Measurements from ENCODE around the gene PCCA. TPM values are rescaled to one million over a fixed set of nuclear protein-coding genes. Genes with fewer than 3 reads are reported as not detected.

PCCA gene
- total RNA-seq, 1 donor from 2014 or later: 33.3 TPM

GRCh38 chr13:100473501-100474044 lies 384.7 kb downstream of the PCCA start:
- H3K27me3 Mint-ChIP-seq (ENCODE audit: unreplicated experiment): no peaks in the 10 kb centered on the region
- no peak for DNase-seq (ENCODE audit: low spot score)
- no peaks in the 10 kb centered on the region for H3K9me3 Mint-ChIP-seq (ENCODE audit: unreplicated experiment)
- H3K27ac Mint-ChIP-seq (ENCODE audit: unreplicated experiment): no peak overlapping the region
- no peaks in the 10 kb centered on the region for H3K4me1 Mint-ChIP-seq (ENCODE audit: unreplicated experiment)
- no peak overlapping the region for H3K4me3 Mint-ChIP-seq (ENCODE audit: unreplicated experiment)
- TF ChIP-seq, protein P1, sequence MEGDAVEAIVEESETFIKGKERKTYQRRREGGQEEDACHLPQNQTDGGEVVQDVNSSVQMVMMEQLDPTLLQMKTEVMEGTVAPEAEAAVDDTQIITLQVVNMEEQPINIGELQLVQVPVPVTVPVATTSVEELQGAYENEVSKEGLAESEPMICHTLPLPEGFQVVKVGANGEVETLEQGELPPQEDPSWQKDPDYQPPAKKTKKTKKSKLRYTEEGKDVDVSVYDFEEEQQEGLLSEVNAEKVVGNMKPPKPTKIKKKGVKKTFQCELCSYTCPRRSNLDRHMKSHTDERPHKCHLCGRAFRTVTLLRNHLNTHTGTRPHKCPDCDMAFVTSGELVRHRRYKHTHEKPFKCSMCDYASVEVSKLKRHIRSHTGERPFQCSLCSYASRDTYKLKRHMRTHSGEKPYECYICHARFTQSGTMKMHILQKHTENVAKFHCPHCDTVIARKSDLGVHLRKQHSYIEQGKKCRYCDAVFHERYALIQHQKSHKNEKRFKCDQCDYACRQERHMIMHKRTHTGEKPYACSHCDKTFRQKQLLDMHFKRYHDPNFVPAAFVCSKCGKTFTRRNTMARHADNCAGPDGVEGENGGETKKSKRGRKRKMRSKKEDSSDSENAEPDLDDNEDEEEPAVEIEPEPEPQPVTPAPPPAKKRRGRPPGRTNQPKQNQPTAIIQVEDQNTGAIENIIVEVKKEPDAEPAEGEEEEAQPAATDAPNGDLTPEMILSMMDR (IDR thresholded peaks at IDR 0.05; ENCODE audit: unreplicated experiment): no peak
- no peaks in the 10 kb centered on the region for H3K36me3 Mint-ChIP-seq (ENCODE audit: low read depth, unreplicated experiment)

- Mint-ChIP-seq H3K4me1 (ENCODE audit: unreplicated experiment) (peaks cover 2% of the 10 kb centered on the region), H3K9me3 (ENCODE audit: unreplicated experiment) (no peaks in the 10 kb centered on the region), H3K27ac (ENCODE audit: unreplicated experiment) (no peak overlapping the region), H3K4me3 (ENCODE audit: unreplicated experiment) (no peak overlapping the region), H3K36me3 (ENCODE audit: low read depth, unreplicated experiment) (no peaks in the 10 kb centered on the region), H3K27me3 (ENCODE audit: unreplicated experiment) (no peaks in the 10 kb centered on the region)
- DNase-seq (ENCODE audit: low spot score): no peak
- TF ChIP-seq, protein P1 (IDR thresholded peaks at IDR 0.05; ENCODE audit: unreplicated experiment): no peak
Measured at GRCh38 chr13:100476963-100477362, 388.1 kb downstream of the PCCA start.

DNA sequence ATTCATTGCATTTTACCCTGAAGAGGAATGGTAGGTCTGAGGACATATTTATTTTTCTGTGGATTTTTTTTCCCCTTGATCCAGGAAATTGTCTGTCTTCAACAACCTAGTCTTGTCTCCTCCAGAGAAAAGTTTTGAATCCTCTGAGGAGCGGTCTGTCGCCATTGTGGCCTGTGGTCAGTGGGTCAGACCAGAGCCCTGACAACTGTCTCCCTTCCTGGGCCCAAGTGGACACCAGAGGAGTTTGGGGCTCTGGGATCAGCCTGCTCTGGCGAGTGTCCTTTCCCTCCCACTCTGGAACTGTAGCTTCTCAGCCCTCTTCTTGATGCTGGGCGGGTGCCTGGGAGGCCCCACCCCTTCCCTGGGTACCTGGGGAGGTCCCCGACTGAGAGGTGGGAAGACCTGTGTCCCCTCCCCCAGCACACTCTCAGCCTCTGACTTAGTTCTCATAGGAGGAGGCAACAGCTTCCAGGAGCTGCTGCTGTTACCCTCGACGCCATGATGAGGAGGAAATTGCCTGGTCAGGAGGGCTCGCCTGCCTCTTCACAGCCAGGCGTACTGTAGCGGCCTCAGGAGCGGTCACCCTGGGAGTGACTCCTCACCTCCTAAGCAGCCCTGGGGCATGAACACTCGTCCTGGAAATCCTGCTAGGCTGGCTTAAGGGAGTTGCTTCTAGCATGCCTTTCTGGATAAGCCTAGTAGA lies 389.4 kb downstream of the PCCA start:
- TF ChIP-seq, protein P1 (IDR thresholded peaks at IDR 0.05; ENCODE audit: unreplicated experiment): no peak
- Mint-ChIP-seq H3K9me3 (ENCODE audit: unreplicated experiment) (no peaks in the 10 kb centered on the region), H3K4me3 (ENCODE audit: unreplicated experiment) (no peak overlapping the region), H3K27me3 (ENCODE audit: unreplicated experiment) (no peaks in the 10 kb centered on the region), H3K27ac (ENCODE audit: unreplicated experiment) (no peak overlapping the region), H3K4me1 (ENCODE audit: unreplicated experiment) (peaks cover 3% of the 10 kb centered on the region), H3K36me3 (ENCODE audit: low read depth, unreplicated experiment) (no peaks in the 10 kb centered on the region)
- DNase-seq (ENCODE audit: low spot score): no peak

DNA sequence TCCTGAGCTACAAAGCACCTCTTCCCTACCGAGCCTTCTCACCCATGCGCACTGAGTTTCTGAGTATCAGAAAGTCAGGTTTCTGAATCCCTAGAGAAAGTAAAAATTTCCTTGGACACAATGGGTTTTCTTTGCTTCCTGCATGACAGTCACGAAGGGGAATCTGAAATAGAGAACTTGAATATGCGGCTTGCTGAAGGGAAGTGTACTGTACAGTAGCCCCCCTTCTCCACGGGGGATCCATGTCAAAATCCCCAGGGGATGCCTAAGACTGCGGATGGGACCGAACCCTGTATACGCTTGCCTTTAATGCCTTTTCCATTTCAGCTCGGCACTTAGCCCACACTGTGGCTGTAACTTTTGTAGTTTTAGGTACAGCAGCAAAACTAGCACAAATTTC lies 391.8 kb downstream of the PCCA start:
- no peak for DNase-seq (ENCODE audit: low spot score)
- H3K36me3 Mint-ChIP-seq (ENCODE audit: low read depth, unreplicated experiment): no peaks in the 10 kb centered on the region
- H3K4me1 Mint-ChIP-seq (ENCODE audit: unreplicated experiment): peaks cover 18% of the 10 kb centered on the region
- no peaks in the 10 kb centered on the region for H3K27me3 Mint-ChIP-seq (ENCODE audit: unreplicated experiment)
- no peak overlapping the region for H3K4me3 Mint-ChIP-seq (ENCODE audit: unreplicated experiment)
- H3K27ac Mint-ChIP-seq (ENCODE audit: unreplicated experiment): no peak overlapping the region
- TF ChIP-seq, protein P1 (IDR thresholded peaks at IDR 0.05; ENCODE audit: unreplicated experiment): no peak
- H3K9me3 Mint-ChIP-seq (ENCODE audit: unreplicated experiment): no peaks in the 10 kb centered on the region

DNA sequence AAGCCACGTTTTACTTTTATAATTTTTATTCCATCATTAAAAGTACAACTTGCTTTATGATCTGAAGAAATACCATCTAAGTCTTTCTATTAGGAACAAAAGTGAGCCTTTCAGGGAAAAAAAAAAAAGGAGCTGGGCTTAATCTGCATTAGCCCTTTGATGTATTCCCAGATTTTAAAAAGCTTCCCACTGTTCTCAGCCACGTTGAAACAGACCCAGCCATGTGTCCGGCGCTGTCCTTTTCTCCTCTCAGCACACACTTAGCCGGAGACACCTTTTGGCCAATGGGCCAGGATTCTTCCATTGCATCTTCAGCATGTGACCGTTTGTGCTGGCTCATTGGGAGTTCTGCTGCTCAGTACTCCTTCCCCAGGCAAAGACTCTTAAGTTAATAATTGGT lies 394.2 kb downstream of the PCCA start:
- H3K4me3 Mint-ChIP-seq (ENCODE audit: unreplicated experiment): no peak overlapping the region
- DNase-seq (ENCODE audit: low spot score): no peak
- H3K36me3 Mint-ChIP-seq (ENCODE audit: low read depth, unreplicated experiment): no peaks in the 10 kb centered on the region
- TF ChIP-seq, protein P1 (IDR thresholded peaks at IDR 0.05; ENCODE audit: unreplicated experiment): no peak
- no peak overlapping the region for H3K27ac Mint-ChIP-seq (ENCODE audit: unreplicated experiment)
- H3K9me3 Mint-ChIP-seq (ENCODE audit: unreplicated experiment): no peaks in the 10 kb centered on the region
- H3K27me3 Mint-ChIP-seq (ENCODE audit: unreplicated experiment): no peaks in the 10 kb centered on the region
- peaks cover 18% of the 10 kb centered on the region for H3K4me1 Mint-ChIP-seq (ENCODE audit: unreplicated experiment)

Measured in endothelial cell (in vitro differentiated cells).